ENCODE data around the gene TRIM62.

TRIM62 gene

GRCh38 chr1:33159577-33159976, 22.3 kb downstream of the TRIM62 start:
- Histone ChIP-seq H3K27ac (ENCODE audit: low read depth, low read length, severe bottlenecking) (no peak overlapping the region), H3K36me3 (ENCODE audit: control insufficient read depth, insufficient read depth, low read length) (peaks cover 13% of the 10 kb centered on the region), H3K9me3 (ENCODE audit: control insufficient read depth, low read length) (no peaks in the 10 kb centered on the region), H3K4me1 (ENCODE audit: control insufficient read depth, insufficient read depth, low read length, poor library complexity, severe bottlenecking) (peaks cover 15% of the 10 kb centered on the region), H3K4me3 (ENCODE audit: extremely low read depth, insufficient read depth, low read length, poor library complexity, severe bottlenecking) (no peak overlapping the region)
- WGBS, 2 experiments (ENCODE audit: insufficient coverage in 2 of 2): 96 to 97% methylated on average over 23 to 25 of the region's 26 CpGs

GRCh38 chr1:33158366-33158765, 23.5 kb downstream of the TRIM62 start:
- Histone ChIP-seq H3K36me3 (ENCODE audit: control insufficient read depth, insufficient read depth, low read length) (peaks cover 13% of the 10 kb centered on the region), H3K27ac (ENCODE audit: low read depth, low read length, severe bottlenecking) (no peak overlapping the region), H3K4me1 (ENCODE audit: control insufficient read depth, insufficient read depth, low read length, poor library complexity, severe bottlenecking) (peaks cover 11% of the 10 kb centered on the region), H3K9me3 (ENCODE audit: control insufficient read depth, low read length) (no peaks in the 10 kb centered on the region), H3K4me3 (ENCODE audit: extremely low read depth, insufficient read depth, low read length, poor library complexity, severe bottlenecking) (no peak overlapping the region)
- 95 to 100% methylated on average over 1 to 3 of the region's 3 CpGs for WGBS, 2 experiments (ENCODE audit: insufficient coverage in 2 of 2)

GRCh38 chr1:33157131-33157530, 24.7 kb downstream of the TRIM62 start:
- Histone ChIP-seq H3K36me3 (ENCODE audit: control insufficient read depth, insufficient read depth, low read length) (peaks cover 13% of the 10 kb centered on the region), H3K27ac (ENCODE audit: low read depth, low read length, severe bottlenecking) (no peak overlapping the region), H3K4me1 (ENCODE audit: control insufficient read depth, insufficient read depth, low read length, poor library complexity, severe bottlenecking) (peaks cover 18% of the 10 kb centered on the region), H3K4me3 (ENCODE audit: extremely low read depth, insufficient read depth, low read length, poor library complexity, severe bottlenecking) (no peak overlapping the region), H3K9me3 (ENCODE audit: control insufficient read depth, low read length) (no peaks in the 10 kb centered on the region)
- WGBS, 2 experiments (ENCODE audit: insufficient coverage in 2 of 2): 100% methylated on average over 2 to 3 of the region's 4 CpGs

GRCh38 chr1:33155877-33156538, 25.8 kb downstream of the TRIM62 start:
- Histone ChIP-seq H3K27ac (ENCODE audit: low read depth, low read length, severe bottlenecking) (no peak overlapping the region), H3K4me3 (ENCODE audit: extremely low read depth, insufficient read depth, low read length, poor library complexity, severe bottlenecking) (no peak overlapping the region), H3K4me1 (ENCODE audit: control insufficient read depth, insufficient read depth, low read length, poor library complexity, severe bottlenecking) (peaks cover 13% of the 10 kb centered on the region), H3K9me3 (ENCODE audit: control insufficient read depth, low read length) (no peaks in the 10 kb centered on the region), H3K36me3 (ENCODE audit: control insufficient read depth, insufficient read depth, low read length) (peaks cover 13% of the 10 kb centered on the region)
- WGBS, 2 experiments (ENCODE audit: insufficient coverage in 2 of 2): 93% methylated on average over 4 of the region's 4 CpGs

- 88 to 100% methylated on average over 2 of the region's 2 CpGs for WGBS, 2 experiments (ENCODE audit: insufficient coverage in 2 of 2)
- H3K36me3 ChIP-seq (ENCODE audit: control insufficient read depth, insufficient read depth, low read length): peaks cover 8% of the 10 kb centered on the region
- H3K9me3 ChIP-seq (ENCODE audit: control insufficient read depth, low read length): no peaks in the 10 kb centered on the region
- peaks cover 10% of the 10 kb centered on the region for H3K4me1 ChIP-seq (ENCODE audit: control insufficient read depth, insufficient read depth, low read length, poor library complexity, severe bottlenecking)
- H3K27ac ChIP-seq (ENCODE audit: low read depth, low read length, severe bottlenecking): peak overlapping the region; percentile 6
- no peak overlapping the region for H3K4me3 ChIP-seq (ENCODE audit: extremely low read depth, insufficient read depth, low read length, poor library complexity, severe bottlenecking)
Observed at GRCh38 chr1:33153650-33154049, 28.2 kb downstream of the TRIM62 start.

- Histone ChIP-seq H3K4me3 (ENCODE audit: extremely low read depth, insufficient read depth, low read length, poor library complexity, severe bottlenecking) (no peak overlapping the region), H3K27ac (ENCODE audit: low read depth, low read length, severe bottlenecking) (peak overlapping the region; percentile 29), H3K4me1 (ENCODE audit: control insufficient read depth, insufficient read depth, low read length, poor library complexity, severe bottlenecking) (peaks cover 10% of the 10 kb centered on the region), H3K36me3 (ENCODE audit: control insufficient read depth, insufficient read depth, low read length) (peaks cover 8% of the 10 kb centered on the region), H3K9me3 (ENCODE audit: control insufficient read depth, low read length) (no peaks in the 10 kb centered on the region)
- WGBS, 2 experiments (ENCODE audit: insufficient coverage in 2 of 2): 31 to 60% methylated on average over 2 of the region's 2 CpGs
Observed at GRCh38 chr1:33152685-33153432, 29.0 kb downstream of the TRIM62 start.

GRCh38 chr1:33151116-33151515, 30.7 kb downstream of the TRIM62 start:
- no peak overlapping the region for H3K4me3 ChIP-seq (ENCODE audit: extremely low read depth, insufficient read depth, low read length, poor library complexity, severe bottlenecking)
- H3K27ac ChIP-seq (ENCODE audit: low read depth, low read length, severe bottlenecking): no peak overlapping the region
- peaks cover 17% of the 10 kb centered on the region for H3K36me3 ChIP-seq (ENCODE audit: control insufficient read depth, insufficient read depth, low read length)
- H3K9me3 ChIP-seq (ENCODE audit: control insufficient read depth, low read length): no peaks in the 10 kb centered on the region
- H3K4me1 ChIP-seq (ENCODE audit: control insufficient read depth, insufficient read depth, low read length, poor library complexity, severe bottlenecking): peaks cover 10% of the 10 kb centered on the region
- WGBS, 2 experiments (ENCODE audit: insufficient coverage in 2 of 2): 83 to 85% methylated on average over 5 to 7 of the region's 7 CpGs

GRCh38 chr1:33150522-33150921, 31.3 kb downstream of the TRIM62 start:
- Histone ChIP-seq H3K36me3 (ENCODE audit: control insufficient read depth, insufficient read depth, low read length) (peaks cover 17% of the 10 kb centered on the region), H3K9me3 (ENCODE audit: control insufficient read depth, low read length) (no peaks in the 10 kb centered on the region), H3K4me1 (ENCODE audit: control insufficient read depth, insufficient read depth, low read length, poor library complexity, severe bottlenecking) (peaks cover 10% of the 10 kb centered on the region), H3K27ac (ENCODE audit: low read depth, low read length, severe bottlenecking) (no peak overlapping the region), H3K4me3 (ENCODE audit: extremely low read depth, insufficient read depth, low read length, poor library complexity, severe bottlenecking) (no peak overlapping the region)
- WGBS, 2 experiments (ENCODE audit: insufficient coverage in 2 of 2): 86 to 92% methylated on average over 3 to 4 of the region's 4 CpGs

GRCh38 chr1:33149453-33150190, 32.2 kb downstream of the TRIM62 start:
- Histone ChIP-seq H3K36me3 (ENCODE audit: control insufficient read depth, insufficient read depth, low read length) (peaks cover 17% of the 10 kb centered on the region), H3K9me3 (ENCODE audit: control insufficient read depth, low read length) (no peaks in the 10 kb centered on the region), H3K4me1 (ENCODE audit: control insufficient read depth, insufficient read depth, low read length, poor library complexity, severe bottlenecking) (peaks cover 10% of the 10 kb centered on the region), H3K4me3 (ENCODE audit: extremely low read depth, insufficient read depth, low read length, poor library complexity, severe bottlenecking) (no peak overlapping the region), H3K27ac (ENCODE audit: low read depth, low read length, severe bottlenecking) (no peak overlapping the region)
- WGBS, 2 experiments (ENCODE audit: insufficient coverage in 2 of 2): 90 to 99% methylated on average over 4 to 6 of the region's 7 CpGs

- Histone ChIP-seq H3K4me1 (ENCODE audit: control insufficient read depth, insufficient read depth, low read length, poor library complexity, severe bottlenecking) (peaks cover 15% of the 10 kb centered on the region), H3K36me3 (ENCODE audit: control insufficient read depth, insufficient read depth, low read length) (peaks cover 17% of the 10 kb centered on the region), H3K9me3 (ENCODE audit: control insufficient read depth, low read length) (no peaks in the 10 kb centered on the region), H3K27ac (ENCODE audit: low read depth, low read length, severe bottlenecking) (no peak overlapping the region), H3K4me3 (ENCODE audit: extremely low read depth, insufficient read depth, low read length, poor library complexity, severe bottlenecking) (no peak overlapping the region)
- 74 to 92% methylated on average over 3 of the region's 3 CpGs for WGBS, 2 experiments (ENCODE audit: insufficient coverage in 2 of 2)
Observed at GRCh38 chr1:33148615-33149014, 33.2 kb downstream of the TRIM62 start.

All from mesodermal cell (in vitro differentiated cells).